HG03135 (cell line): ENCODE data around the gene NANS.

Source experiments
- ATAC-seq: cut with Tn5 transposase; IDR thresholded peaks from one replicate; pipeline ENCODE4 v1.9.1; 2021; ENCODE audit warnings: mild to moderate bottlenecking, moderate library complexity; ENCODE audit not compliant: unreplicated experiment

The NANS gene

DNA sequence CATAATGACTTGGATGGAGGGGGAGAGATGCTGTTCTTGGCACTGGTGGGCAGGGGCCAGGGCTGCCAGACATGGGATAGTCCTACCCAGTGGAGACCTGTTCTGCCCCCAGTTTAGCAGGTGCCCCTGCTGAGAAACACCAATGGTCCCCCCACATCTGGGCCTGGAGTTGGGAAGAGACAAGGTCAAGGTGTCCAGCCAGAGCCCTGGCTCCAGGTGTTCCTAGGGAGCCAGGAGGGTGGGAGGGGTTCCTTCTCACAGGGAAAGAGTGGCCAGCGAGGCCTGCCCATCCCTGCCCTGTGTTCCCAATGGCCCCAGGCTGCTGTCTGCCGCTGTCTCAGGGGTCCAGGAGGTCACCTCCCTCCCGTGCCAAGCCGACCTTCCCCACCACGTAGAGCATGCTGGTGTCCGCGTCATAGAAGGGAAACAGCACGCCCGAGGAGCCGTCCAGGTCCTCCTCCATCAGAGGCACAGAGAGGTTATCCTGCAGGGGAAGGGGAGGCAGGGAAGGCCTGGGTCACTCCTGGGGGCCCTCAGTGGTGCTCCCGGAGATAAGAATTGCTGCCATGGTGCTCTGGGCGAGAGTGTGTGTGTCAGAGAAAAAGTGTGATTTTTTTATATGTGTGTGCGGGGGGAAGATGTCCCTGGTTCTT lies 74.2 kb downstream of the NANS start:
- no peak for ATAC-seq

DNA sequence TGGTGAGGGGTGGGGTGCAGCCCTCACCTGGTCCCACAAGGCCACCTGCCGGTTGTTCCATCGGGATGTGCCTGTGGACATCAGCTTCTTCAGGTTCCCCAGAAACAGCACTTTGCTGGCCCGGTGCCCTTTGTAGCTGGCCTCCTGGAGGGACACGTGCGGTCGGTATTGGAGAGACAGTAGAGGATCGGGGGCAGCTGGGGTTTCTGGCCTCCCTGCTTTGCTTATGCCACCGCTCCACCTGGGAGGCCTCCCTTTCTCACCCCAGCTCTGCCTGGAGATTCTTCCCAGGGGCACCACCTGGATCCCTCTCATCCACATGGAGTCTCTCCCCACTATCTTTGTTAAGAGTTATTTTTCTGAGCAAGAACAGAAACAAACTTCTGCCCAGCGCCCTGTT lies 75.6 kb downstream of the NANS start:
- ATAC-seq: no peak
